ENCODE results near the gene ARRB2.
"Not testable (repeated sequence)": the region's sequence is repeated elsewhere in the genome, so short reads cannot be mapped to it uniquely, and the experiment has no call there.

The ARRB2 gene

GRCh38 chr17:4701116-4701515 is 9.3 kb upstream of the ARRB2 start:
- no peak for DNase-seq (ENCODE audit: low read depth in 1 of 2, low spot score in 1 of 2)

DNA sequence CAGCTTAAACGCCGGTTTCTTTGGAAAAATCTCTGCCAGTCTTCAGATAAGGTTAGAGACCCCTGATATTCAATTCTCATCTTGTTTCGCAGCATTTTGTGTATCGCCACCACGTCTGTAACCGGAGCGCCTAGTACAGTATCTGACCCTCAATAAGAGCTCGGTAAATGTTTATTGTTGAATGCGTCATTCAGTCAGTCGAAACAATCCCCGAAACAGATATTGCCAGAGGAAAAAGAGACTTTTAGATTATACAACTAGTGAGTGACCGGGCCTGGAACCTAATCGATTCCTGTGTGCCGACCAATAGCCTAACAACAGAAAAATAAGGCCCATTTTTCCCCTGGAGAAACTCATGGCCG is 7.1 kb upstream of the ARRB2 start:
- DNase-seq (ENCODE audit: low read depth in 1 of 2, low spot score in 1 of 2) = no peak

- DNase-seq (ENCODE audit: low read depth in 1 of 2, low spot score in 1 of 2) = not testable (repeated sequence)
Measured at GRCh38 chr17:4704574-4704907, 5.9 kb upstream of the ARRB2 start.

- no peak for DNase-seq (ENCODE audit: low read depth in 1 of 2, low spot score in 1 of 2)
Measured at GRCh38 chr17:4704991-4705390, 5.4 kb upstream of the ARRB2 start.

DNA sequence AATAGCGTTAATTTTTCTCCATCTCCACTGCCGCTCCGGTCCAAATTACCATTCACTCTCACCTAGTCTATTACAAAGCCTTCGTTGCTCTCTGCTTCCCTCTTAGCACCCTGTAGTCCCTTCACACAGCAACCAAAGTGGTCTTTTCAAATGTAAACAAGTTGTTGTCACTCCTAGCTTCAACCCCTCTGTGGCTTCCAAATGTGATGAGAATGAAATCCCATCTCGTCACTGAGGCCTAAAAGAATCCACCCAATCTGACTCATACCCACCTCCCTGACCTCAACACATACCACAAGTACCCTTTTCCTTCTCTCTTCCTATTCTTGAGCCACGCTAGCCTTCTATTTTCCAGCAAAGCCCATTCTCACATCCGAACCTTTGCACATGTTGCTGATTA is 4.3 kb upstream of the ARRB2 start:
- no peak for DNase-seq (ENCODE audit: low read depth in 1 of 2, low spot score in 1 of 2)

DNA sequence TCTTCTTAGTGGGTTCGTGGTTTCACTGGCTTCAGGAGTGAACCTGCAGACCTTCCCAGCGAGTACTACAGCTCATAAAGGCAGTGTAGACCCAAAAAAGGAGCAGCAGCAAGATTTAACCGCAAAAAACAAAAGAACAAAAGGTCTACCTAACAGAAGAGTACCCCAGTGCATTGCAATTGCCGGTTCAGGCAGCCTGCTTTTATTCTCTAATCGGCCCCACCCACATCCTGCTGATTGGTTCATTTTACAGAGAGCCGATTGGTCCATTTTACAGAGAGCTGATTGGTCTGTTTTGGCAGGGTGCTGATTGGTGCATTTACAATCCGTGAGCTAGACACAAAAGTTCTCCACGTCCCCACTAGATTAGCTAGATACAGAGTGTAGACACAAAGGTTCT is 2.0 kb upstream of the ARRB2 start:
- DNase-seq (ENCODE audit: low read depth in 1 of 2, low spot score in 1 of 2) = peak in 1 of 2 donors; percentile 20

DNA sequence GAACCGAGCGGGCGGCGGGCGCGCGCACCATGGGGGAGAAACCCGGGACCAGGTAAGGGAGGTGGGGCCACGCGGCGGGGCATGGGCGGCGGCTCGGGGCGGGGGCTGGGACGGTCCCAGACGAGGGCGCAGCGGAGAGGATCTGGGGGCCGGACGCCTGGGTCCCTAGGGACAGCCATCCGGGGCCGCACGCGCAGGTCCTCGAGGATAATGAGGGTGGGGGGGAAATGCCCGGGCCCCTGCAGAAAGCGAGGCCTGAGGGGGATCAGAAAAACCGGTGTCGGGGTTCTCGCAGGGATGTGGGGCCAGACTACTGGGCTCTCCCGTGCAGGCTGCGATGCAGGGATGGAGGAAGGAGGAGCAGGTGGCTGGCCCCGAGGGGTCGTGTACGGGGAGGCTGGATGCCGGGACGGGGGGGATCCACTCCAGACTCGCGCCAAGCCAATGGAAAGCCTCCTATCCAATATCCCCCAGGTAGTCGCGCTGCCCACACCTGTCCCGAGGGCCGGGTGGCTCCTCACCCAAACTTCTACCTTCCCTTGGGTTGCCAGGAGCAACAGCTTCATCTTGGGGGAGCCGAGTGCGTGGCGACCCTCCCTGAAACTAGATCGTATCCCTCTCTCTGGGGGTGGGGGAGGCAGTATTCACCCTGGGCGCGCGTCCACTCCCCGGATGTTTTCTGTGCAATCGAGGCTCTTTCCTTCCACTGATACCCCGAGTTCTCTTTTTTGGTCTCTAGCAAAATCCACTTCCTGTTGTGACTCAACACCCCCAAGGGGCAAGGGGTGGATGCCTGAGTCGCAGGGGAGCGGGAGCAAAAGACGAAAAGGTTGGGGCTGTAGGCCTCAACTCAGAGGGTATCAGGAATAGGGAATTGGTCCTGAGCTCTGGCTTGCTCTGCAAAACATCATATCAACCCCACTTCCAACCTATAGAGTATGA is 532 bp downstream of the ARRB2 start:
- DNase-seq (ENCODE audit: low read depth in 1 of 2, low spot score in 1 of 2) = peak in 1 of 2 donors; percentile 12

GRCh38 chr17:4711661-4712181 is 1.3 kb downstream of the ARRB2 start:
- DNase-seq (ENCODE audit: low read depth in 1 of 2, low spot score in 1 of 2) = no peak

GRCh38 chr17:4712526-4712925 is 2.1 kb downstream of the ARRB2 start:
- no peak for DNase-seq (ENCODE audit: low read depth in 1 of 2, low spot score in 1 of 2)

GRCh38 chr17:4714340-4715062 is 4.1 kb downstream of the ARRB2 start:
- DNase-seq (ENCODE audit: low read depth in 1 of 2, low spot score in 1 of 2) = not testable (repeated sequence)

DNA sequence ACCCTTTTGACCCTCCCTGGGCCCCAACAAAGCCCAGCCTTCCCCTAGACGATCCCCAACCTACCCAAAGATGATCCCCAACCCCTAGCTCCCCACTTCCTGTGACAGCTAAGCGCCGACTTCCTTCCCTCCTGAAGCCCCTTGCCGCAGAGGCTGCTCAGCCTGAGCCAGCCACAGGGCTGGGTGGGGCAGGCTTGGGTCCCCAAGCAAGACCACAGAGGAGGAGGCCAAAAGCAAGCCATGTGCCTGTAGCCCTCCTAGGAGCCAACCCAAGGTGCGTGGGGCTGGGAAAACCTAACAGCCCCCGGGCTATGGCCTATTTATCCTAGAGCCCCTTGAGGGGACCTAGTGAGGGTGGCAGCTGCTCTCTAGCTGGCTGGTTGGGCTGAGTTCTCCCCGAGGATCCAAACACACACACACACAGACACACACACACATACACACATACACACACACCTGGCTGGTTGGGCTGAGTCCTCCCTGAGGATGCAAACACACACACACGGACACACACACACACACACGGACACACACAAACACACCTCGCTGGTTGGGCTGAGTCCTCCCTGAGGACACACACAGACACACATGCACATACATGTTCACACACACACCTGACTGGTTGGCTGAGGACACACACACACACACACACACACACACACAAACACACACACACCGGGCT is 4.8 kb downstream of the ARRB2 start:
- DNase-seq (ENCODE audit: low read depth in 1 of 2, low spot score in 1 of 2) = no peak

GRCh38 chr17:4716081-4716480 is 5.6 kb downstream of the ARRB2 start:
- no peak for DNase-seq (ENCODE audit: low read depth in 1 of 2, low spot score in 1 of 2)

GRCh38 chr17:4717791-4718190 is 7.4 kb downstream of the ARRB2 start:
- DNase-seq (ENCODE audit: low read depth in 1 of 2, low spot score in 1 of 2) = no peak

- DNase-seq (ENCODE audit: low read depth in 1 of 2, low spot score in 1 of 2) = no peak
Measured at GRCh38 chr17:4718276-4718675, 7.8 kb downstream of the ARRB2 start.

DNA sequence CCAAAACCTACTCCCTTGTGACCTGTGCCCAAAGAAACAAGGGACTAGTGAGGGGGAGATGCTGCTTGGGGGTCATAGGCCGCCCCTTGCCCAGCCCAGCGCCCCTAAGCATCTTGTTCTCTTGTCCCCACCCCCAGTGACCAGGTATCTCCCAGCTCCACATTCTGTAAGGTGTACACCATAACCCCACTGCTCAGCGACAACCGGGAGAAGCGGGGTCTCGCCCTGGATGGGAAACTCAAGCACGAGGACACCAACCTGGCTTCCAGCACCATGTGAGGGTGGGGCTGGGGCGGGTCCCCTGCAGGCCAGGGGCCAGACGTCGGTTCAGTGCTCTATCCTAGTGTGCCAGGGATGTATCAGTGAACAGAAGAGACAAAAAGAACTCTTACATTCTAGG is 8.7 kb downstream of the ARRB2 start:
- DNase-seq (ENCODE audit: low read depth in 1 of 2, low spot score in 1 of 2) = no peak

DNA sequence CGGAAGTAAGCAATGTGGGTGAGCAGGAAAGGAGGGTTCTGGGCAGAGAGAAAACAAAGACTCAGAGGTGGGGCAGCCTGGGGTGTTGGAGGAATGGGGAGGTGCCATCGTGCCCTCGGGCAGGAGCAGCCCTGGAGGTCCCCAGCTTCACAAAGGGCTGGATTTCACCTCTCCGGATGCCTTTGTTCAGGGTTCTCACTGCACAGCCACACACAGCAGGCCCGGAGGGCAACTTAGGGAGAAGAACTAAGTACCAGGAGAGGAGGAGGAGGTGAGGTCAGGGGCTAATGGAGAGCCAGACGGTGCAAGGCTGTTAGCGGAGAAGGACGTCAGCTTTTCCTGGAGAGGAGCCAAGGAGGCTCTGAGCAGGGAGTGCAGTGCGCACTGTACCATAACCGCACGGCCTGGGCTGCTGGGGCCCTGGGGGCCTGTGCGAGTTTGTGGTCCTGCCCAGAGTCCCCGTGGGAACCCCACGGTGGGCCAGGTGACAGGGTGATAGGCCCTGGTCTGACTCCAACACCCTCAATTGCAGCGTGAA is 9.3 kb downstream of the ARRB2 start:
- DNase-seq (ENCODE audit: low read depth in 1 of 2, low spot score in 1 of 2) = no peak

GRCh38 chr17:4720787-4721186 is 10.4 kb downstream of the ARRB2 start:
- DNase-seq (ENCODE audit: low read depth in 1 of 2, low spot score in 1 of 2) = no peak

DNA sequence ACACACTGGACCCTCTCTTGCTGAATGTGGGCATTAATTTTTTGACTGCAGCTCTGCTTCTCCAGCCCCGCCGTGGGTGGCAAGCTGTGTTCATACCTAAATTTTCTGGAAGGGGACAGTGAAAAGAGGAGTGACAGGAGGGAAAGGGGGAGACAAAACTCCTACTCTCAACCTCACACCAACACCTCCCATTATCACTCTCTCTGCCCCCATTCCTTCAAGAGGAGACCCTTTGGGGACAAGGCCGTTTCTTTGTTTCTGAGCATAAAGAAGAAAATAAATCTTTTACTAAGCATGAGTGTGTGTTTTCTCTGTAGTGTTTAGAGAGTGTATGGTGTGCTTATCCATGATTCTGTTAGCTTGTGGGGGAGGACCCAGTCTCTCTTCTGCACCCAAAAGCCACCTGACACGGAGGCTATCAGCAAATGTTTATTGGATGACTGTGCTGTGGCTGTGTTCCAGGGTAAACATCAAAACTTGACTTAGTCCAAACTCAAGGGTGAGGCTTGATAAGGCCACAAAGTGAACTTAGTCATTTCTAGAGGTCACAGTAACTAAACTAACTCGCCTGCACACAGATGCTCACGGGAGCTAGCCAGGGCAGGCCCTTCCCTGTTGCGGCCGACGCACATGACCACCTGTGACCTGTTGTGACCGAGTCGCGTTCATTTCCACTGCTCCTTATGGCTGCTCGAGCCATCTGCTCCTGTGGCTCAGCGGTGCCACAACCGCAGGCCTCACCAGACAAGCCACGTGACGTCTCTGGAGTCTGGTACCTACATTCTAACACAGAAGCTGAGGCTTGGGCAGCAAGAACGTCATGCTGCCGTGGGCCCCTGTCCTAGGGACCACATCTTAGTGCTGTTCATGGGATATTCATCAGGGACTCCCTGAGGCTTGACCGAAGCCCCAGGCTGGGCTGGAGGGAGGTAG is 11.0 kb downstream of the ARRB2 start:
- no peak for DNase-seq (ENCODE audit: low read depth in 1 of 2, low spot score in 1 of 2)

DNA sequence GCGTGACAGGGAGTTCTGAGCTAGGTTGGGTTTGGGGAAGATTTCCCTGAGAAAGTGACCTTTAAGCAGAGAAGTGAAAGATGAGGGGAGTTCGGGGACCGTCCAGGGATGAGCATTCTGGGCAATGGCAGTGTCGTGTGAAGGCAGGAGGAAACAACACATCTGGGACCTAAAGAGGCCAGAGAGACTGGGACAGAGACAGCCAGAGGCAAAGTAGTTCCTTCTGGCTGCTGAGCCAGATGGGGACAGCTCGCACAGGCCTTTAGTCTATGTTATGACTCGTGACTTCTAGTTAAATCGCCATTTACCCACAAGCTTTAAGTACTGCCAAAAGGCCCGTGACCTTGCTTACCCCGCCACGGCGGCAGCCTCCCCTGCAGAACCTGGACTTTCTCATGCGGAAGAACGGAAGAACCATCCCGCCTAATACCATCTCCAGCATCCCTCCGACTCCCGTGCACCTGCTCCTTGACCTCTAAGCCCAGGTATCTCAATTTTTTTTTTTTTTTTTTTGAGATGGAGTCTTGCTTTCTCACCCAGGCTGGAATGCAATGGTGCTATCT is 12.3 kb downstream of the ARRB2 start:
- no peak for DNase-seq (ENCODE audit: low read depth in 1 of 2, low spot score in 1 of 2)

- no peak for DNase-seq (ENCODE audit: low read depth in 1 of 2, low spot score in 1 of 2)
Measured at GRCh38 chr17:4724650-4725049, 14.2 kb downstream of the ARRB2 start.

All from stimulated activated CD4-positive, alpha-beta T cell treated with anti-CD3 and anti-CD28 coated beads, Interleukin-15, amount 100 ng/mL, for 1 hour (primary cell).